Breast epithelium (tissue), 3 donors: ENCODE results near the gene PRR35.

Experiments
- CTCF ChIP-seq, 3 donors: fragments of 450-650 bp; IDR thresholded peaks; one replicate each; pipeline ENCODE4 v1.5.1; 2016 to 2017; ENCODE audit warnings: antibody characterized with exemption in 3 of 3, mild to moderate bottlenecking in 3 of 3, moderate library complexity in 3 of 3
- POLR2A ChIP-seq: fragments of 450-650 bp; IDR thresholded peaks from one replicate; pipeline ENCODE4 v1.6.1; 2016; ENCODE audit warnings: antibody characterized with exemption, mild to moderate bottlenecking, moderate library complexity

- no peak for TF ChIP-seq CTCF (IDR thresholded peaks at IDR 0.05)
- TF ChIP-seq POLR2A = no peak
Measured at GRCh38 chr16:554640-555365, 5.4 kb upstream of the PRR35 start.
